HG02763 (cell line): ENCODE results near the gene COL18A1.

Experiments
- ATAC-seq: cut with Tn5 transposase; IDR thresholded peaks from one replicate; pipeline ENCODE4 v1.9.1; 2021; ENCODE audit warnings: mild to moderate bottlenecking, moderate library complexity; ENCODE audit not compliant: unreplicated experiment

COL18A1 gene

GRCh38 chr21:45539046-45539795 is 134.3 kb downstream of the COL18A1 start:
- no peak for ATAC-seq

GRCh38 chr21:45539796-45540600 is 135.0 kb downstream of the COL18A1 start:
- no peak for ATAC-seq

- no peak for ATAC-seq
These were observed 135.6 kb downstream of the COL18A1 start for GRCh38 chr21:45540601-45540970.

DNA sequence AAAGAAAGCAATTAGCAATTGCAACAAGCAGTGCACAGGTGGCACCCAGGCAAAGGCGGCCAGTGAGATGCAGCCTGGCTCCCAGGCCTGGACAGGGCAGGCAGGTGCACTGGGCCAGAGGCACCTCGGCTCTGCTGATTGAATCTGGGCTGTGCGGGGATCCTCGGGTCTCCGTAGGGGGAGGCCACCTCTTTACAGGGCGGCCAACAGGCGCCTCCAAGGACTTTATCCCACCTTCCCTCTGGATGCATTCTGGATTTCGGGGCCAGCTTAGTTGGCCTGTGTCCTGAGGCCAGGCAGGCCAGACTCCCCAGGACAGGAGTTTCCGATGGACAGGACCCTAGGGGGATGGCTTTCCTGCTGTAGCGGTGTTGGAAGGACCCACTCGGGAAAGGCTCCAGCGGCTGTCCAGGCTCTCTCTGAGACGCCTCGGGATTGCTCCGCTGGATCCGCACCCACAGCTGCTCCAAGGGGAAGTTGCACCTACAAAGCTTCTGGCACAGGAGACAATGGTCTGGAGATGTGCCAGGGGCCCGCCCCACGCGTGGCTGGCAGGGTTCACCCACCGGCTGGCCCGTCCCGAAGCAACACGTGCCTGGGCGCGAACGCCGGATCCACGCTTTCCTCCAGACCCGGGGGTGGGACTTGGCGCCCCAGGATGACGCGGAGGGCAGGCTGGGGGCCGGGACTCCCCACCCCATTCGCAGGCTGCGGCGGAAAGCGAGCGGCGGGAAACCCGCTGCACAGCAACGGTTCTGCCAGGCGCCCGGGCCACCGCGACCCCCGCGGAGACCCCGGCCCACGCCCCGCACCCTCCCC is 136.5 kb downstream of the COL18A1 start:
- ATAC-seq, result no peak

- ATAC-seq, result peak; percentile 70
These were observed 137.3 kb downstream of the COL18A1 start, which contains the start of gene SLC19A1 for GRCh38 chr21:45542242-45542666. SLC19A1 (minus strand) TSS chr21:45542440; CDS start chr21:45537959, 4,481 bp downstream.

GRCh38 chr21:45542667-45543370 is 137.9 kb downstream of the COL18A1 start:
- no peak for ATAC-seq

DNA sequence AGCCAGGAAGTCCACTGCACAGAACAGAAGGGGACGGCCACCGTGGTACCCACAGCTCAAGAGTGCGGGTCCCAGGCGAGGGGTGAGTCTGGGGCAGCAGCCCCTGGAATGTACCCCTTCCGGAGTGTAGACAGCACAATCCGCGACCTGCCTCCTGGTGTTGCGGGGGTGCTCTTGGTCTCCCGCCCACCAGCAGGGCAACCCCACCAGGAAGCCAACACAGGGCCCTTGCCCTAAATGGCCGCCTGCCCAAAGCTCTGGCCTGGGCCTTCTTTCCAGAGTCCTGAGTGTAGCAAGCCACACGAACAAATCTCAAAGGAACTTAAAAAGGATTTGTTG is 138.4 kb downstream of the COL18A1 start:
- no peak for ATAC-seq

GRCh38 chr21:45543710-45544448 is 138.9 kb downstream of the COL18A1 start:
- ATAC-seq, result no peak

GRCh38 chr21:45544449-45545235 is 139.7 kb downstream of the COL18A1 start:
- ATAC-seq, result no peak

- ATAC-seq, result no peak
These were observed 140.2 kb downstream of the COL18A1 start for GRCh38 chr21:45545236-45545570.

- no peak for ATAC-seq
These were observed 140.9 kb downstream of the COL18A1 start for GRCh38 chr21:45545691-45546531.

- no peak for ATAC-seq
These were observed 141.9 kb downstream of the COL18A1 start for GRCh38 chr21:45546636-45547544.

GRCh38 chr21:45547545-45547900 is 142.6 kb downstream of the COL18A1 start:
- no peak for ATAC-seq

- ATAC-seq, result no peak
These were observed 143.9 kb downstream of the COL18A1 start for GRCh38 chr21:45548711-45549491.

DNA sequence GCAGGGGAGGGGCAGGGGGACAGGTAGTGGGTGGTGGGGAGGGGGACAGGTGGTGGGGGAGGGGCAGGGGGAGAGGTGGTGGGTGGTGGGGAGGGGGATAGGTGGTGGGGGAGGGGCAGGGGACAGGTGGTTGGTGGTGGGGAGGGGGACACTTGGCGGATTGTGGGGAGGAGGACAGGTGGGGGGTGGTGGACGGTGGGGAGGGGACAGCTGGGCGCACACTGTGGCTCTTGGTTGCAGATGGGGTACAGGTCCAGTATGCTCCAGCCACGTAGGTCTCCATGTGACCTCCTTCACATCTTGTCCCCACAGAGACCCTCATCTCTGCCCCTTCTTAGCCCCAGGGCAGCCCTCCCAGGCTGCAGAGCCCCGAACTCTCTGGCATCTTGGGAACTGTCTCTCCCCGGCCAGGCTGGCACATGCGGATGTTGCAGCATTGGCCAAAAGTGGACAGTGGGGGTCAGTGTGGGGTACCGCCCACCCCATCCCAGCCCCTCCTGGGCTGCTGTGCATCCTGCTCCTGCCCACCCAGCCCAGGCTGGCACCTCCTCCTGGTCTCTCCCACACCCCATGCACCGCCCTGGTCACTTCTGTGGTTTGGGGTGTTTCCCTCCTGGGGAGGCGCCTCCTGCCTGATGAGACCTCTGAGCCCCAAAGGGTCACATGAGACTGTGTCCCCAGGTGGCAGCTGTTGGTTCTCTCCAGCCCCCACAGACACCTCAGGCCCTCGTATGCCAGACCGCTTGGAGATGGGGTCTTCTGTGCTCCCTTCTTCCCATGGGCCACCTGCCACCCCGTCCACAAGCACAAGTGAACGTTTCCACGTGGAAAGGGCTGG is 144.9 kb downstream of the COL18A1 start:
- peak; percentile 36 for ATAC-seq
